ENCODE data around the gene PRKAR2A.
"Not testable (repeated sequence)": the region's sequence is repeated elsewhere in the genome, so short reads cannot be mapped to it uniquely, and the experiment has no call there.

PRKAR2A gene

DNA sequence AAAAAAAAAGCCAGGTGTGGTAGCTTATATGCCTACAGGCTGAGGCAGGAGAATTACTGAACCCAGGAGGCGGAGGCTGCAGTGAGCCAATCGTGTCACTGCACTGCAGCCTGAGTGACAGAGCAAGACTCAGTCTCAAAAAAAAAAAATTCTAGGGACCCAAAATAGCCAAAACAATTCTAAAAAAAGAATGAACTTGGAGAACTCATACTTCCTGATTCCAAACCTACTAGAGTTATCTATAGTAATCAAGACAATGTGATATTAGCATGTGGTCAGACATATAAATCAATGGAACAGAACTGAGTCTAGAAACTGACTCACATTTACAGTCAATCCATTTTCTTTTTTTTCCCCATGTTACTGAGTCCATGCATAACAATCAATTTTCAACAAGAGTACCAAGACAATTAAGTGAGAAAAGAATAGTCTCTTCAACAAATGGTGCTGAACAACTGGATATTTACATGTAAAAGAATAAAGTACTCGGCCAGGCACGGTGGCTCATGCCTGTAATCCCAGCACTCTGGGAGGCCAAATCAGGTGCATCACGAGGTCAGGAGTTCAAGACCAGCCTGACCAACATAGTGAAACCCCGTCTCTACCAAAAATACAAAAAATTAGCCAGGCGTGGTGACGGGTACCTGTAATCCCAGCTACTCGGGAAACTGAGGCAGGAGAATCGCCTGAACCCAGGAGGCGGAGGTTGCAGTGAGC lies 11.9 kb downstream of the PRKAR2A start:
- DNase-seq = no peak

DNA sequence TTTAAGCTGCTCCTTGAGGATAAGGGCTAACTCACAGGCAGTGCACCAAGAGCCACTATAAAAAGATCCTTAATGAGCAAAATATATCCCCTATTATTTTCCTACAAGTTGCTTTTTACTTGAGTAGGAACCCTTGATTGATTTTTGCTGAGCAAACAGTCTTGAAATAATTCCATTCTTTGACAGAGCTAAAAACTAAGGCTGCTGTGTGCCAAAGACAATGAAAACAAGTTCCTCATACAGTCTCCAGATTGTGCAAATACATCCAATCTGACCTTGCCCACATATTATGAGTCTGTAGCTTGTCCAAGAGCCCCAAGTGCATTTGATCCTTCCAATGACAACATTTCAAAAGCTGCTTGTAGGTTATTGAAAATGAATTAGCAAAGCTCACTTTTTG lies 15.0 kb downstream of the PRKAR2A start:
- DNase-seq = no peak

DNA sequence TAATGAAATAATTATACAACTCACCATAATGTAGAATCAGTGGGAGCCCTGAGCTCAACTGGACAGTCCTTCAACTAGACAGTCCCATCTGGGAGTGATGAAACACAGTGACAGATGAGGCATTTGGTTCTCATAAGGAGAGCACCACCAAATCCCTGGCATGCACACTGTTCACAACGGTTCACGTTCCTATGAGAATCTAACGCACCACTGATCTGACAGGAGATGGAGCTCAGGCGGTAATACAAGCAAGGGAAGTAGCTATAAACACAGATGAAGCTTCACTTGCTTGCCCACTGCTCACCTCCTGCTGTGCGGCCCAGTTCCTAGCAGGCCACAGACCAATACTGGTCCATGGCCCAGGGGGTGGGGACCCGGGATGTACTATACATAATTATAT lies 17.0 kb downstream of the PRKAR2A start:
- no peak for DNase-seq

DNA sequence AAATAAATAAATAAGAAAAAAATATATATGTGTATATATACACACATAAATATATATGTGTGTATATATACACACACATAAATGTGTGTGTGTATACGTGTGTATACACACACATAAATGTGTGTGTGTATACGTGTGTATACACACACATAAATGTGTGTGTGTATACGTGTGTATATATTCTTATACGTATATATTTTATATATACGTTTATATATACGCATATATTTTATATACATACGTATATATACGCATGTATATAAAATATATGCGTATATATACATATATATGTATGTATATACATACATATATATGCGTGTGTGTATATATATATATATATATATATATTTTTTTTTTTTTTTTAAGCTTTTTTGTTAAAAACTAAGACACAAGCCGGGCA lies 18.1 kb downstream of the PRKAR2A start:
- not testable (repeated sequence) for DNase-seq

DNA sequence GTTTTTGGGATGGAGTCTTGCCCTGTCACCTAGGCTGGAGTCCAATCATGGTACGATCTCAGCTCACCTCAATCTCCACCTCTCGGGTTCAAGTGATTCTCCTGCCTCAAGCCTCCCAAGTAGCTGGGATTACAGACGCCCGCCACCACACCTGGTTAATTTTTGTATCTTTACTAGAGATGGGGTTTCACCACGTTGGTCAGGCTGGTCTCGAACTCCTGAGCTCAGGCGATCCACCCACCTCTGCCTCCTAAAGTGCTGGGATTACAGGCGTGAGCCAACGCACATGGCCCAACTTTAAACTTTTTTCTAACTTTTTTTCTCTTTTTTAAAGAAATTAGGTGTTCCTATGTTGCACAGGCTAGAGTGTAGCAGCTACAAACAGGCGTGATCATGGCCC lies 19.8 kb downstream of the PRKAR2A start:
- not testable (repeated sequence) for DNase-seq

DNA sequence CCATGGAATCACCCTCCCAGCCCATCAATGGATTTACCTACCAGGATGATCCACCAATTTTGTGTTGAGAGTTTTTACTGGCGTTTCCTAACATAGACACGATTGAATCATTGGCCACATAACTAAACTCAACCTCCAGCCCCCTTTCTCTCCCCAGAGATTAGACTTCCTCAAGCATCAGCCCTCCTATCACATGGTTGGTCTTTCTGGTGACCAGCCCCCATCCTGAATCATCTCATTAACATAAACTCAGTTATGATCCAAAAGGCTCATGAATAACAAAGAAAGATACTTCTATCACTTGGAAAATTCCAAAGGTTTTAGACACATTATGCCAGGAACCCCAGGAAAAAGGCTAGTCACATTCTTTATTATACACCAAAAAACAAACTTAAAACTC lies 21.2 kb downstream of the PRKAR2A start:
- no peak for DNase-seq

DNA sequence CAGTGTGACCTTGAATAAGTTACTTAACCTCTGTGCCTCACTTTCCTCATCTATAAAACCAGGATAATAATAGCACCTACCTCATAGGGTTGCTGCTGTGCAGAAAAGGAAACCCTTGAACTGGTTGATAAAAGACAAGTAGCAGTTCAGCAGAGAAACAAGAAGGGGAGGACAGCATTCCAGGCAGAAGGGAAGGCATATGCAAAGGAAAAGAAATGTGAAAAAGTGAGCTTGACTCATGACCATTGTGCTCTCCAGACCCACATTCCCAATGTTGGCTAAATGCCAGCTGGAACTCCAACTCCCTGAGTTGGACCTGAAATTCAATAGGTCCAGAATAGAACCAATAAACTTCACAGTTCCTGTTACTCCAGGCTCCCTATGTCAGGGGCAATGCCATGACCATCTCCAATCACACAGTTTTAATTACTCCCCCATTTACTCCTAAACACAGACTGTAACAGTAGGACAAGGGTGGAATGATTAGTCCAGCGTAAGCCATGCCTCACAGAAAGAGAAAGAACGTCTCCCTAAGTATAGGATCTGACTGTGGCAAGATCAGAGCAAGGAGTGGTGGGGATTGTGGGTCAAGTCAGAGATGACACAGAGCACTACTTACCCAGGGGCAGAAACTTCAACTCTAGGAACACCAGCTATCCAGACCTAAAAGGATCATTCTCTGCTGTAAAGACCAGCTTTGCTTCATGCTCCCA lies 26.9 kb downstream of the PRKAR2A start:
- no peak for DNase-seq

DNA sequence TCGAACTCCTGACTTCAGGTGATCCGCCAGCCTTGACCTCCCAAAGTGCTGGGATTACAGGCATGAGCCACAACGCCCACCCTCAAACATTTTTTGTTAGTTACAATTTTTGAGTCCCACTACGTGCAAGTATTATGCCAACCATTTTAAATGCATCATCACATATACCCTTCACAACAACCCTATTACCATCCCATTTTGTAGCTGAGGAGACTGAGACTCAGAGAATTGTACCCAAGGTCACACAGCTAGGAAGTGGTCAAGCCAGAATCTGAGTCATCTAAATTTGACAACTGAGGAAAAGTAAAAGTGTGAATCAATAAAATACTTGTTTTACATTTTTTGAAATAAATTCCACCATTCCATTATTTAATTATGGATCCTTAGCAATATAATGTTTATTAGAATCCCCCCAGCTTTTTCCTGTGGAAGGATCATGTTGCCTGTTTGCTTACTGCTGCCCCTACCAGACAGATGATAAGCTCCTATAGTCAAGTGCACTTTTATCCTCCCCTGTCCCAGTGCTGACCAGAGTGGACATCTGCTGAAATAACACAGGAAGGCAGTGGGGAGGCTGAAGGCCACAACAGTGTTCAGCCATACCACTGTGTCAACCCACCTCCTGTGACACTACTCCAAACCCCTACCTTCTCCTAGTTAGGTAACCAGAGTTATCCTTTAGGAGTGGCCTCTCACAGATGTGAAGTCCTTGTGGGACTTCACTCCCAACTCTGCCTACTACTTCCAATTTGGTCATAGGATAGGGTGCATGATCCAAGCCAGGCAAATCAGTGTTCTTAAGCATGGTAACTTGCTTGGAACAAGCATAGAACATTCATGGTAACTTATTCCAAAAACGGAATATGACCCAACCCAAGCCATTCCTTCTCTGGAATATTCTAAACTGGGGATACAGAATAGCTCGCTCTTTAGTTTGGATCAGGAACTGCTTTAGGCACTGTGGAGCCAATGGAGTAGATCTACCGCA lies 28.1 kb downstream of the PRKAR2A start:
- DNase-seq = no peak

DNA sequence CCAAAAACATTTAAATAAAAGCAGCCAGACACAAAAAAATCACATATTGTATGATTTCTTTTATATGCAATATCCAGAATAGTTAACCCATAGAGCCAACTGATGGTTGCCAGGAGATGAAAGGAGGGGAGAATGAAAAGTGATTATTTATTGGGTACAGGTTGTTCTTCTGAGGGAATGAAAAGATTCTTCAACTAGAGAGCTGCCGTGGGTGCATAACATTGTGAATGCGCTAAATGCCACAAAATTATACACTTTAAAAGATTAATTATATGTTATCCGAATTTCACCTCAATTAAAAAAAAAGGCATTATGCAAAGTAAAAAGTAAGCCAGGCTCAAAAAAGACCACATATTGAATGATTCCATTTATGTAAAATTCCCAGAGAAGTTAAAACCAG lies 36.1 kb downstream of the PRKAR2A start:
- no peak for DNase-seq

DNA sequence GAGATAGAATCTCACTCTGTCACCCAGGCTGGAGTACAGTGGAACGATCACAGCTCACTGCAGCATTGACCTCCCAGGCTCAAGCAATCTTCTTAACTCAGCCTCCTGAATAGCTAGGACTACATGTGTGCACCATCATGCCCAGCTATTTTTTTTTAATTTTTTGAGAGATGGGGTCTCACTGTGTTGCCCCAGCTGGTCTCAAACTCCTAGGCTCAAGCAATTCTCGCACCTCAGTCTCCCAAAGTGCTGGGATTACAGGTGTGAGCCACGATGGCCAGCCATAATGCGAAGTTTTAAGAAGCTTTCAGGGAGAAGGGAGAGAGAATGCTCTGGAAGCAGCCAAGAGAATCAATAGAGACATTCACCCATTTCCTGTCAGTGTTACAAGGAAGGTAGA lies 42.7 kb downstream of the PRKAR2A start:
- no peak for DNase-seq

DNA sequence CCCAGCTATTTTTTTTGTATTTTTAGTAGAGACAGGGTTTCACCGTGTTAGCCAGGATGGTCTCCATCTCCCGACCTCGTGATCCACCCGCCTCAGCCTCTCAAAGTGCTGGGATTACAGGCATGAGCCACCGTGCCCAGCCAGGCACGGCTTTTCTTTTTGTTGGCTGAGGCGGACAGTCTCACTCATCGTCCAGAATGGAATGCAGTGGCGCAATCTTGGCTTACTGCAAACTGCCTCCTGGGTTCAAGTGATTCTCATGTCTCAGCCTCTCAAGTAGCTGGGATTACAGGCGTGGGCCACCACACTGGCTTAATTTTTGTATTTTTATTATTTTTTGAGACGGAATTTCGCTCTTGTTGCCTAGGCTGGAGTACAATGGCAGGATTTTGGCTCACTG lies 46.8 kb downstream of the PRKAR2A start:
- not testable (repeated sequence) for DNase-seq

DNA sequence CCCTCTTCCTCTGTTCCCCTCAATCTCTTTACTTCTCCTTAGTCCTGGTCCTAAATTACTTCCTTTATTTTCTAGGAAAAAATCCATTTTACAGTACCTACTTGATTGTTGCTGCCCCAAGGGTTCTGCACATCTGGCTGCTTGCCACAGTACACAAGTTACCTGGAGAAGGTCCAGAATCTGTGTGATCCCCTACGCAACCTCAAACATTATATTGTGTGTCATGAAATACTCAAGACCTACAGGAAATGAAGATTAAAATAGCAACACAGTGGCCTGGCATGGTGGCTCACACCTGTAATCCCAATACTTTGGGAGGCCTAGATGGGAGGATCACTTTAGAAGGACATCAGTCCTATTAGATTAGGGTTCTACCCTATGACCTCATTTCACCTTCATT lies 48.7 kb downstream of the PRKAR2A start:
- DNase-seq = no peak

DNA sequence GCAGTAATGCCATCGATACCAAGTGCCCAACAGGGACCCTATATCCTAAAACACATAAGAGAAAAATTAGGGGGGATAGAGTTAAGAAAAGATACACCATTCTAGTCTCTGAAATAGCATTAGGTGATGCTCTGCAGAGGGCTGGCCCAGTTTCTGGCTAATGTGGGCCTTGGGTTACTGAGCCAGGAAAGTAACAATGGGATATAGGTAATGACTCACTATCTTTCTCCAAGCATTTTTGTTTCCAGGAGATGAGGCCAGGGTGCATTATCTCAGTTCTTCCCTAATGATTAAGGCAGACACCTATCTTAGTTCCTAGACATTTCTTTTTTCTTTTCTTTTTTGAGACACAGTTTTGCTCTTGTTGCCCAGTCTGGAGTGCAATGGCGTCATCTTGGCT lies 50.0 kb downstream of the PRKAR2A start:
- DNase-seq = no peak

DNA sequence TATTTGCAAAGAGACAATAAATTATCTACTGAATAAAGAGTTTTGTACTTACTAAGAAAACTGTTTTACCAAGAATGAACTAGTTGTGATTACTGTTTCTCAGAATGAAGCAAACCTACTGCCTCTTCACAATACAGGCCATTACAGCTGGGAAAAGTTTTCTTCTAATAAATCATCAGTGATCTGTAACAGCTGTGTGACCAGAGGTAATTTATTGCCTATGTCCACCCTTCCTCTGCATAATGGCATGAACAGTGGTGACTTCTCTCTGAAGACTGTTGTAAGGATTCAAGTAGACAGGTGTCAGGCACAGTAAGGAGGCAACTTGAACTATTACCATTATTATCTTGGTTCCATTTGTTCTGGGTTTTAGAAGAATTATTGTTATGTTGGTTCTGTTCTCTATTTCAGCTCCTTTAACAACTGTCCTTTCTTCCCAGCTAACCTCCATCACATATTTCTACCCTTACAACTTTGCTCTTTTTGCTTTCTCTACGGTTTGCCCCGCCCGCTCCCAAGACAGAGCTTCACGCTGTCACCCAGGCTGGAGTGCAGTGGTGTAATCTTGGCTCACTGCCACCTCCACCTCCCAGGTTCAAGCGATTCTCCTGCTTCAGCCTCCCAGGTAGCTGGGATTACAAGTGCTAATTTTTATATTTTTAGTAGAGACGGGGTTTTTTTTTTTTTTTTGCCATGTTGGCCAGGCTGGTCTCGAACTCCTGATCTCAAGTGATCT lies 51.5 kb downstream of the PRKAR2A start:
- no peak for DNase-seq

DNA sequence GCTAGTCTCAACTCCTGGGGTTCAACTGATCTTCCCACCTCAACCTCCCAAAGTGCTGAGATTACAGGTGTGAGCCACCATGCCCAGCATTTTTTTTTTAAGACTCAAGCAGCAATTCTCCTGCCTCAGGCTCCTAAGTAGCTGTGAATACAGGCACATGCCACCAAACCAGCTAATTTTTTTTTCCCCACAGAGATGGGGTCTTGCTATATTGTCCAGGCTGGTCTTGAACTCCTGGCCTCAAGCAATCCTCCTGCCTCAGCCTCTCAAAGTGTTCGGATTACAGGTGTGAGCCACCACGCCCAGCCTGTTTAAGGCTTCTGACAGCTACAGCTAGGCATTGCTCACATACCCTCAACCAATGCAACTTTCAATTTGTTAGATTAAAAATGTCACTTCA lies 54.2 kb downstream of the PRKAR2A start:
- not testable (repeated sequence) for DNase-seq

DNA sequence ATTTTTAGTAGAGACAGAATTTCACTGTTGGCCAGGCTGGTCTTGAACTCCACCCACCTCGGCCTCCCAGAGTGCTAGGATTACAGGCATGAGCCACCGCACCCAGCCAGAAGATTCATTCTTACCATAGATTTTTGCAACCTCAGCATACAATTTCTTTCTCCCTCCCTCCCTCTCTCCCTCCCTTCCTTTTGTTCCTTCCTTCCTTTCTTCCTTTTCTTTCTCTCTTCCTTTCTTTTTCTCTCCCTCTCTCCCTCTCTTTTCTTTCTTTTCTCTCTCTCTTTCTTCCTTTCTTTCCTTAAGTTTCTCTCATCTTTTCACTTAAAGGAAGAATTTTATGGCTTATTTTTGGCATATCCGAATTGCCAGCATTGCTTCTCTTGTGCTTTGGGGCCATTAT lies 58.0 kb downstream of the PRKAR2A start:
- no peak for DNase-seq

DNA sequence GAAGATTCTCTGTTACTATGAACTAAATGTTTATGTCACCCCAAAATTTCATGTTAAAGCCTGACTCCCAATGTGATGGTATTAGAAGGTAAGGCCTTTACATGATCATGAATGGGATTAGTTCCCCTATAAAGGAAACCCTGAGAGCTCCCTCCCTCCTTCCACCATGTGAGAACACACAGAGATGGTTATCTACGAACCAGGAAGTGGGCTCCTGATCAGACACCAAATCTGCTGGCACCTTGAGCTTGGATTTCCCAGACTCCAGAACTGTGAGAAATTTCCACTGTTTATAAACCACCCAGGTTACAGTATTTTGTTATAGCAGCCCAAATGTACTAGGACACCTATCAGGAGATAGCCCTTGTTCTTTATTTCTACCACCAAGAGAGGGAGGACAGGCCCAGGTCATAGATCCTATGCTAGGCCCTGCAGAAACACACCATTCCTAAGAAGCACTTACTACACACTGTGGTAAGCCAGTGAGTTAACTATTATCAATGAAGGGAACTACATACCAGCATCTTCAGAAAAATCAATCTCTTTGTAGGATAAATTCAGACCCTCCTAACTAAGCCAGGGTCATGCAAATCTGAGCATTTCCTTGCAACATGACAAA lies 59.0 kb downstream of the PRKAR2A start:
- DNase-seq = no peak

DNA sequence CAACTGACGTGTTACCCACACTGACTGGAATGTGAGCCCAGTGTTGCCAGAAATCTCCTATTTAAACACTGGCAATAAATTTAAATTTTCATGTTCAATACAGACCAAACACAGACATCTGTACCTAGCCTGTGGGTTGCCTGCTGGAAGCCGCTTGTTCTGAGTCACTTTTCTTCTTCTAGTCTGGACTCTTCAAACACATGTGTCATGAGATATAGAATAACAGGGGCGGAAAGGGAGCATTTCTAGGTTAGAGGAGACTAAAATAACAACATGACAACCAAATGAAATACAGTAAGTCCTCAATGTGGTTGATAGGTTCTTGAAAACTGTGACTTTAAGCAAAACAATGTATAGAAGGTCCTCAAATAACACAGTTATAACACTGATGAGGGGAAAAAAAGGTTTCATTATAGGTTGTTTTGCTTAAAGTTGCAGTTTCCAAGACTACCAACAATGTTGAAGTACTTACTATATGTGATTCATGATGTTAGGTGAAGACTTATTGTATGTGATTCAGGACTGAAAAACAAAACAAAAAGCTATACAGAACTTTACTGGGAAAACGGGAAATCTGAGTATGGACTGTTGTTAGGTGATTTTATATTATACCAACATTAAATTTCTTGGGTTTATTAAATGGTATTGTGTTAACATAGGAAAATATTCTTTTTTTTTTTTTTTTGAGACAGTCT lies 63.1 kb downstream of the PRKAR2A start:
- no peak for DNase-seq

DNA sequence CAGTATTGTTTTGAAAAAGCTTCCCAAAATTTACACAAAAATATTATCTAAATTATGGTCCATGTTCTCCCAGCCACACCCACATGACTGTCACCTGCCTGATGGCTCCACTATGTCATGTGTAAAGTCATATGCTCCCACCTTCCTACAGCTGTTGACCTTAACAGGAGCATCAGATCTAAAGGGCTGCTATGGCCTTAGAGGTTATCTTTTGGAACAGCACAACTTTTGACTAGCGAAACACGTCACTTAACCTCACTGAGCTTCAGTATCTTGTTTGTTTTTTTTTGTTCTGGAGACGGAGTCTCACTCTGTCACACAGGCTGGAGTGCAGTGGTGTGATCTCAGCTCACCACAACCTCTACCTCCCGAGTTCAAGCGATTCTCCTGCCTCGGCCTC lies 64.4 kb downstream of the PRKAR2A start:
- DNase-seq = peak; percentile 10

DNA sequence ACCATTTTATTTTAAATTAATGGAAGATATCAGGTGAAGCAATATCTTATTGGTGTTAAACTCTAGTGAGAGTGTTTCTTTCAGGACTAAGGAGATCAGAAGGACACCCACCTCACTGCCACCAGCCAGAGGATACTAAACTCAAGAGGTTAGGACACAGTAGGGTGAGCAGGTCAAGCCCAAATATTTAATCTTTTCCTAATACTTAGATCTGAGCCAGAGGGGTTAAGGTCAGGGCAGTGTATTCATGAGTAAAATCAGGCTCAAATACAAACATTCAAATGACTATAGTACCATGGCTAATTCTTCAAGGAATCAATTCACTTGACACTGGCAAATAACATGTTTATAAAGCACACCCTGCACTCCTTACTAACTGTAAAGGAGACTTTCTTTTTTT lies 65.6 kb downstream of the PRKAR2A start:
- no peak for DNase-seq

DNA sequence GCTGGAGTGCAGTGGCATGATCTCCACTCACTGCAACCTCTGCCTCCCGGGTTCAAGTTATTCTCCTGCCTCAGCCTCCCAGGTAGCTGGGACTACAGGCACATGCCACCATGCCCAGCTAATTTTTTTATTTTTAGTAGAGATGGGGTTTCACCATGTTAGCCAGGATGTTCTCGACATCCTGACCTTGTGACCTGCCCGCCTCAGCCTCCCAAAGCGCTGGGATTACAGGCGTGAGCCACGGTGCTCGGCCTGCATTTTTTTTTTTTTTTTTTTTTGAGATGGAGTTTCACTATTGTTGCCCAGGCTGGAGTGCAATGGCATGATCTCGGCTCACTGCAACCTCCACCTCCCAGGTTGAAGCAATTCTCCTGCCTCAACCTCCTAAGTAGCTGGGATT lies 69.1 kb downstream of the PRKAR2A start:
- DNase-seq = not testable (repeated sequence)

DNA sequence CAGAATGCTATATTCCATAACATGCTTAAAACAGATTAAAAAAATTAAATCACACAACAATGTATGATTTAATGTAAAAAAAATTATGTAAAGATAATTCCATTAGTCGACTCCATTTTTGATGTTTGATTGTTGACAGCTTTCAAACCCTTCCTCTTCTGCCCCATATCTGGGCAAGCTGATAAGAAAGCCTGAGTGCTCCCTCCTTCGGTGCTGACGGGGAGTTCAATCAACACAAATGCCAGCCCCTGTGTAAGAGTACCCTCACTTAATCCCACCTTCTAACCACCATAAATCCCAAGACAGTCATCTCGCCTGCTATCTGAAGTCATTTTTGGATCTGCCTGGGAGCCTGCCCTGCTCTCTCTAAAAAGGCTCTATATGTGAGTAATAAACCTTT lies 70.8 kb downstream of the PRKAR2A start:
- DNase-seq = peak; percentile 64
